ENCODE data around the gene PUS1. TPM values are rescaled to one million over a fixed set of nuclear protein-coding genes. Genes with fewer than 3 reads are reported as not detected.

Gene PUS1
- total RNA-seq, 1 donor from 2014 or later, result 18.8 TPM

- DNase-seq (ENCODE audit: extremely low spot score, unreplicated experiment), result peak; percentile 73
- no peak overlapping the region for H3K4me3 Mint-ChIP-seq (ENCODE audit: unreplicated experiment)
- H3K36me3 Mint-ChIP-seq (ENCODE audit: unreplicated experiment), result peaks cover 37% of the 10 kb centered on the region
- no peaks in the 10 kb centered on the region for H3K27me3 Mint-ChIP-seq (ENCODE audit: unreplicated experiment)
- no peaks in the 10 kb centered on the region for H3K9me3 Mint-ChIP-seq (ENCODE audit: unreplicated experiment)
- peaks cover 27% of the 10 kb centered on the region for H3K4me1 Mint-ChIP-seq (ENCODE audit: unreplicated experiment)
- no peak overlapping the region for H3K27ac Mint-ChIP-seq (ENCODE audit: unreplicated experiment)
- no peak for TF ChIP-seq CTCF (IDR thresholded peaks at IDR 0.05)
These were observed 57.8 kb downstream of the PUS1 start for GRCh38 chr12:131986910-131987309.

GRCh38 chr12:131987552-131987951, 58.5 kb downstream of the PUS1 start:
- no peaks in the 10 kb centered on the region for H3K9me3 Mint-ChIP-seq (ENCODE audit: unreplicated experiment)
- H3K27me3 Mint-ChIP-seq (ENCODE audit: unreplicated experiment), result no peaks in the 10 kb centered on the region
- peaks cover 33% of the 10 kb centered on the region for H3K4me1 Mint-ChIP-seq (ENCODE audit: unreplicated experiment)
- DNase-seq (ENCODE audit: extremely low spot score, unreplicated experiment), result peak; percentile 49
- no peak overlapping the region for H3K27ac Mint-ChIP-seq (ENCODE audit: unreplicated experiment)
- TF ChIP-seq CTCF (IDR thresholded peaks at IDR 0.05), result no peak
- peaks cover 38% of the 10 kb centered on the region for H3K36me3 Mint-ChIP-seq (ENCODE audit: unreplicated experiment)
- no peak overlapping the region for H3K4me3 Mint-ChIP-seq (ENCODE audit: unreplicated experiment)

- no peaks in the 10 kb centered on the region for H3K9me3 Mint-ChIP-seq (ENCODE audit: unreplicated experiment)
- TF ChIP-seq CTCF (IDR thresholded peaks at IDR 0.05), result no peak
- H3K4me3 Mint-ChIP-seq (ENCODE audit: unreplicated experiment), result no peak overlapping the region
- H3K4me1 Mint-ChIP-seq (ENCODE audit: unreplicated experiment), result peaks cover 33% of the 10 kb centered on the region
- H3K36me3 Mint-ChIP-seq (ENCODE audit: unreplicated experiment), result peaks cover 43% of the 10 kb centered on the region
- H3K27ac Mint-ChIP-seq (ENCODE audit: unreplicated experiment), result no peak overlapping the region
- peak; percentile 69 for DNase-seq (ENCODE audit: extremely low spot score, unreplicated experiment)
- H3K27me3 Mint-ChIP-seq (ENCODE audit: unreplicated experiment), result no peaks in the 10 kb centered on the region
These were observed 59.1 kb downstream of the PUS1 start for GRCh38 chr12:131988054-131988796.

GRCh38 chr12:131989021-131989420, 59.9 kb downstream of the PUS1 start:
- no peak for TF ChIP-seq CTCF (IDR thresholded peaks at IDR 0.05)
- DNase-seq (ENCODE audit: extremely low spot score, unreplicated experiment), result no peak
- no peaks in the 10 kb centered on the region for H3K27me3 Mint-ChIP-seq (ENCODE audit: unreplicated experiment)

GRCh38 chr12:131990066-131990979, 61.2 kb downstream of the PUS1 start:
- Mint-ChIP-seq H3K27me3 (ENCODE audit: unreplicated experiment) (no peaks in the 10 kb centered on the region), H3K9me3 (ENCODE audit: unreplicated experiment) (no peaks in the 10 kb centered on the region), H3K27ac (ENCODE audit: unreplicated experiment) (peak overlapping the region; percentile 87), H3K4me3 (ENCODE audit: unreplicated experiment) (no peak overlapping the region), H3K36me3 (ENCODE audit: unreplicated experiment) (peaks cover 54% of the 10 kb centered on the region), H3K4me1 (ENCODE audit: unreplicated experiment) (peaks cover 33% of the 10 kb centered on the region)
- no peak for DNase-seq (ENCODE audit: extremely low spot score, unreplicated experiment)
- TF ChIP-seq CTCF (IDR thresholded peaks at IDR 0.05), result no peak

More at GRCh38 chr12:131989021-131989420, 59.9 kb downstream of the PUS1 start:
- Mint-ChIP-seq H3K9me3 (ENCODE audit: unreplicated experiment) (no peaks in the 10 kb centered on the region), H3K27ac (ENCODE audit: unreplicated experiment) (no peak overlapping the region), H3K4me3 (ENCODE audit: unreplicated experiment) (no peak overlapping the region), H3K4me1 (ENCODE audit: unreplicated experiment) (peaks cover 33% of the 10 kb centered on the region), H3K36me3 (ENCODE audit: unreplicated experiment) (peaks cover 50% of the 10 kb centered on the region)
